GM20431 (cell line): ENCODE results near the gene HLA-DPA1.

ENCODE experiments used
- in situ Hi-C: fragments of 300-500 bp; cut with MseI, MboI; formaldehyde crosslinking; loops from one replicate; pipeline ENCODE4 v1.15.0; 2020; ENCODE audit warnings: low sequenced_read_pairs; ENCODE audit not compliant: unreplicated experiment

HLA-DPA1 gene

GRCh38 chr6:33023536-33023935 is 49.9 kb downstream of the HLA-DPA1 start:
- in situ Hi-C loops = no loop called here

GRCh38 chr6:33021917-33022316 is 51.5 kb downstream of the HLA-DPA1 start:
- in situ Hi-C loops = no loop called here

GRCh38 chr6:33019372-33019771 is 54.1 kb downstream of the HLA-DPA1 start:
- in situ Hi-C loops = no loop called here

- in situ Hi-C loops = no loop called here
Measured at GRCh38 chr6:33018904-33019303, 54.5 kb downstream of the HLA-DPA1 start.

GRCh38 chr6:33018418-33018817 is 55.0 kb downstream of the HLA-DPA1 start:
- in situ Hi-C loops = no loop called here

GRCh38 chr6:33017694-33018353 is 55.6 kb downstream of the HLA-DPA1 start:
- in situ Hi-C loops = no loop called here

GRCh38 chr6:33017018-33017417 is 56.4 kb downstream of the HLA-DPA1 start:
- in situ Hi-C loops = no loop called here

GRCh38 chr6:33015798-33016197 is 57.7 kb downstream of the HLA-DPA1 start:
- in situ Hi-C loops = no loop called here

- in situ Hi-C loops = no loop called here
Measured at GRCh38 chr6:33014841-33015634, 58.4 kb downstream of the HLA-DPA1 start.
